Daoy (cell line): ENCODE measurements around the gene SRCAP. TPM values are rescaled to one million over a fixed set of nuclear protein-coding genes. Genes with fewer than 3 reads are reported as not detected.

Experiments
- DNase-seq: peaks from one replicate; pipeline ENCODE4 v3.0.0-alpha.2; 2015; ENCODE audit warnings: low read depth
- total RNA-seq: library from RNA; depleted of rRNA; stranded (reverse); fragments of >200 nt; shearing (Covaris generic); gene quantifications from 2 replicates; pipeline ENCODE4 v1.2.3, GENCODE V29; 2014

Gene SRCAP
- total RNA-seq, 1 experiment from 2014 or later, result 11.3 TPM

- DNase-seq, result peak; percentile 83
Observed at GRCh38 chr16:30775392-30776188, 76.6 kb downstream of the SRCAP start.

- DNase-seq, result peak; percentile 39
Observed at GRCh38 chr16:30777591-30778297, 78.8 kb downstream of the SRCAP start.

- no peak for DNase-seq
Observed at GRCh38 chr16:30778549-30779244, 79.7 kb downstream of the SRCAP start.

GRCh38 chr16:30779596-30779995 lies 80.6 kb downstream of the SRCAP start:
- DNase-seq, result no peak

- no peak for DNase-seq
Observed at GRCh38 chr16:30780021-30780420, 81.0 kb downstream of the SRCAP start.

- no peak for DNase-seq
Observed at GRCh38 chr16:30780549-30780948, 81.6 kb downstream of the SRCAP start.

GRCh38 chr16:30782486-30783279 lies 83.7 kb downstream of the SRCAP start:
- no peak for DNase-seq

GRCh38 chr16:30783280-30784109 lies 84.5 kb downstream of the SRCAP start:
- no peak for DNase-seq

GRCh38 chr16:30784215-30784614 lies 85.2 kb downstream of the SRCAP start:
- no peak for DNase-seq

- DNase-seq, result no peak
Observed at GRCh38 chr16:30785126-30786106, 86.4 kb downstream of the SRCAP start.

GRCh38 chr16:30786115-30786935 lies 87.4 kb downstream of the SRCAP start:
- peak; percentile 53 for DNase-seq

GRCh38 chr16:30786936-30787612 lies 88.1 kb downstream of the SRCAP start, which contains the start of gene ZNF629:
TSS of gene ZNF629 (minus strand) at chr16:30787205. CDS start at chr16:30784482, 2,723 bp downstream.
- peak; percentile 49 for DNase-seq

GRCh38 chr16:30787613-30788378 lies 88.8 kb downstream of the SRCAP start:
- no peak for DNase-seq
